GM21423 (cell line): ENCODE measurements around the gene SNX22.

Experiments used
- ATAC-seq: cut with Tn5 transposase; IDR thresholded peaks from one replicate; pipeline ENCODE4 v1.9.1; 2021; ENCODE audit warnings: mild to moderate bottlenecking, moderate library complexity; ENCODE audit not compliant: unreplicated experiment

Gene SNX22

GRCh38 chr15:64155802-64156651 is 4.5 kb downstream of the SNX22 start:
- ATAC-seq, result no peak

- no peak for ATAC-seq
Measured at GRCh38 chr15:64156652-64157331, 5.3 kb downstream of the SNX22 start.

GRCh38 chr15:64157599-64158125 is 6.1 kb downstream of the SNX22 start:
- ATAC-seq, result no peak

GRCh38 chr15:64158363-64159134 is 7.0 kb downstream of the SNX22 start:
- no peak for ATAC-seq

DNA sequence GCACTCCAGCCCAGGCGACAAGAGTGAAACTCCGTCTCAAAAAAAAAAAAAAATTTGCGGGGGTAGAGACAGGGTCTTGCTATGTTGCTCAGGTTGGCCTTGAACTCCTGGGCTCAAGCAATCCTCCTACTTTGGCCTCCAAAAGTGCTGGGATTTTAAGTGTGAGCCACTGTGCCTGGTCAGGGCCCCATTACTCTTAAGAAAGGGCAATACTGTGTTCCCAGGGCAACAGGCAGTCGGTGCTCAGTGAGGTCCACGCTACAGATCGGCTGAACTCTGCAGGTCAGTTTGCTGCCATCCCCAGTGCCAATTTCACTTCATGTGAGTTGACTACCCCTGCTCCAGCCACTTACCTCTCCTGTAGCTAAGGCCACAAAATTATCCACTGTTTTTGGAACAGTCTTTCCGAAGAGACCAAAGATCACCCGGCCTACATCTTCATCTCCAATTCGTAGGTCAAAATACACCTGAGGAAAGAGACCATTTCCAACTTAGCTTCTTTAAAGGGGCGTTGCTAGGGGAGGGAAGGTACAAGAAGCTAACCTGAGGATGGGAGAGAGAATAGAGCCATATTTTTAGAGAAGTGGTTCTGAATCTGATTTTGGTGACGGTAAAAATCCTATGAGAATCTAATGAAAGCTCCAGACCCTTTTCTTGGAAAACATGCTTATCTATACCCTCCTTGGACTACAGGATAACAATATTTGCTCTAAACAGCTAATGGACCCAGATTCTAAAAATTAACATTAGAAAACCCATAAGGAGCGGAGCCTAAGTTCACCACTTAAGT is 10.4 kb downstream of the SNX22 start:
- ATAC-seq, result no peak

DNA sequence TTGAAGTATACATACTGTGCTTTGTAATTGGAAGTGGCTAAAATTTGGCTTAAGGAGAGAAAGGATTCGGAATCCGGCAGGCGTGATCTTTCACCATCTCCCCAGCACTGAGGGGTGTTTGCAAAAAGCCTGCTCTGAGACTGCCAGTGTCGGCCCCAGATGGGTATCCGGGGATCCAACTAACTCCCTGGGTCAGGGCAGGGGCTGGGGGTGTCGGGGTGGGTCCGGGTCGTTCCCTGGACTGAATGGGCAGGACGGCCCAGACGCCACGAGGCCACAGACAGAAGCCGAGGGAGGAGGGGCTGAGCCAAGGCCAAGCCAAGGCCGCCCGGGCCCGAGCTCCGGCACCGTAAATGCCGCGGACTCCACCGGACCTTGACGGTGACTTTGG is 10.9 kb downstream of the SNX22 start:
- peak; percentile 8 for ATAC-seq

- ATAC-seq, result peak; percentile 93
Measured at GRCh38 chr15:64162869-64163658, 11.5 kb downstream of the SNX22 start, which contains the start of gene PPIB. TSS of gene PPIB (minus strand) at chr15:64163022. CDS start at chr15:64162986, 36 bp downstream.

GRCh38 chr15:64163659-64164362 is 12.3 kb downstream of the SNX22 start:
- ATAC-seq, result peak; percentile 2

- ATAC-seq, result no peak
Measured at GRCh38 chr15:64164436-64164835, 12.9 kb downstream of the SNX22 start.

GRCh38 chr15:64166102-64166890 is 14.8 kb downstream of the SNX22 start:
- ATAC-seq, result no peak

GRCh38 chr15:64180235-64180824 is 28.8 kb downstream of the SNX22 start:
- peak; percentile 71 for ATAC-seq

DNA sequence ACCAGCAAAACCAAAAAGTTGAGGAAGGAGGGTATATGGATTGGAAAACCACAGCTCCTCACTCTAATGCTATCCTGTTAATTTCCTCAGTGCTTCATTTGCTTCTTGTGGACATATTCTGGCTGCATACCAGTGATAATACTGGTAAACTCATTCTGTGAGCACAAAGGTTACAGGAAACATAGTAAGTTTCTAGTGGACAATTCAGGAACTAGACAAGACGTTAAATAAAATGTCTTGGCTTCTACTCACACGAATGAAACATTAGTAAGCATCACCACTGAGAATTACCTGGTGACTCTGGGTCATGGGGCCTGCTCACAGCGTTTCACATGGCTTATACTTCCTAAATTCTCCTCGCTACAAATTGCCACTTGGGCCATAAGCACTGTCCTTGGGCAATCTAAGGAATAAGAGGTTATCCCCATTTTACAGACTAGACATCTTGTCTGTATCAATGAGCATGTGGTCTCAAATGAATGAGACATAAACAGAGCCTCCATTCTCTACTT is 31.4 kb downstream of the SNX22 start:
- no peak for ATAC-seq

- ATAC-seq, result no peak
Measured at GRCh38 chr15:64185146-64185911, 33.8 kb downstream of the SNX22 start.

GRCh38 chr15:64187396-64188191 is 36.1 kb downstream of the SNX22 start:
- ATAC-seq, result no peak

DNA sequence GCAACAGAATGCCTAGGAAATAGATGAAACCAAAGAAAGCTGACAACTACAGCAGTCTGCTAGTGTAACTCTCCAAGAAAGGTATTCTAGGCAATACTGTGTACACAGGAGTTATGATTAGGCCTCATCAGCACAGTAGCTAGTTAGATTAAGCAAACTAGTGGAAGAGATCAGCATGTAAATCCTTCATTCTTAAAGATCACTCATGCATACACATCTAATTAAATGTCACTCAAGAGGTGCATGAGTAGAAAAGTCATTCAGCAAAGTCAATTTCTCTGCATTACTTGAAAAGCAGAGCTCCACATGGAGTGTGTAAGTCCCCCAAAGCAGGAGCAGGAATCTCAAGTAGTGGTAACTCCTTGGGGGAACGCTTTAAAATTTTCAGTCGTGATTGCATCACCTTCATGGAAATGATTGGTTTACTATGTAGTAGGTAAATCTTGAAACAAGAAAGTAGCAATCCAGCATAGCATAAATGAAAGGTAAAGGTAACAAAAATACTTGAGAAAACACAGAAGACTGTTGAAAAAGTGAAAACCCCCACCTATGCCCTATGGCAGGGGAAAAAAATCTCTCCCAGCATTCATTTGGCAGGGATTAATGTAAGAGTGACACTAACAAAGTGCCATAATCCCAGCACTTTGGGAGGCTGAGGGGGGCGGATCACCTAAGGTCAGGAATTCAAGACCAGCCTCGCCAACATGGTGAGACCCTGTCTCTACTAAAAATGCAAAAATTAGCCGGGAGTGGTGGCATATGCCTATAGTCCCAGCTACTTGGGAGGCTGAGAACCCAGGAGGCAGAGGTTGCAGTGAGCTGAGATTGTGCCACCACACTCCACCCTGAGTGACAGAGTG is 40.7 kb downstream of the SNX22 start:
- ATAC-seq, result no peak
